HFFc6 (cell line): ENCODE results near the gene NTM. TPM values are rescaled to one million over a fixed set of nuclear protein-coding genes. Genes with fewer than 3 reads are reported as not detected.

Source experiments
- DNase-seq: peaks from one replicate; pipeline ENCODE4 v3.0.0-alpha.2; 2018
- H3K27ac Mint-ChIP-seq: 2 replicates; pipeline ENCODE4 v1.8.0; 2020; ENCODE audit warnings: mild to moderate bottlenecking, mixed read lengths
- H3K27me3 Mint-ChIP-seq: 2 replicates; pipeline ENCODE4 v1.8.0; 2021; ENCODE audit warnings: mild to moderate bottlenecking, moderate library complexity, mixed read lengths; ENCODE audit not compliant: insufficient read depth
- H3K36me3 Mint-ChIP-seq: 2 replicates; pipeline ENCODE4 v1.8.0; 2021; ENCODE audit warnings: low read depth, mixed read lengths
- H3K4me1 Mint-ChIP-seq: 2 replicates; pipeline ENCODE4 v1.8.0; 2020; ENCODE audit warnings: low read depth, mixed read lengths
- H3K4me3 Mint-ChIP-seq: 2 replicates; pipeline ENCODE4 v1.8.0; 2020; ENCODE audit warnings: mild to moderate bottlenecking, moderate library complexity, mixed read lengths
- H3K9me3 Mint-ChIP-seq: 2 replicates; pipeline ENCODE4 v1.8.0; 2020; ENCODE audit warnings: mild to moderate bottlenecking, mixed read lengths
- total RNA-seq, 6 experiments: library from RNA; stranded (reverse); fragmentation: NEBNext Ultra II Directional; extraction: Animal tissue kit (Norgen Biotek cat#: 25700); gene quantifications; 2 replicates in 1 of 6; 3 replicates in 5 of 6; pipeline ENCODE4 v1.2.3, GENCODE V29; 2021
- TF ChIP-seq, protein P1 (sequence below): fragments of 200-600 bp; sonication (generic); IDR thresholded peaks from 2 replicates; pipeline ENCODE4 v1.5.0; 2021; ENCODE audit warnings: antibody characterized with exemption, mild to moderate bottlenecking

The NTM gene
- total RNA-seq, 6 experiments from 2014 or later: 18.3 to 23.6 (median 21.7) TPM

DNA sequence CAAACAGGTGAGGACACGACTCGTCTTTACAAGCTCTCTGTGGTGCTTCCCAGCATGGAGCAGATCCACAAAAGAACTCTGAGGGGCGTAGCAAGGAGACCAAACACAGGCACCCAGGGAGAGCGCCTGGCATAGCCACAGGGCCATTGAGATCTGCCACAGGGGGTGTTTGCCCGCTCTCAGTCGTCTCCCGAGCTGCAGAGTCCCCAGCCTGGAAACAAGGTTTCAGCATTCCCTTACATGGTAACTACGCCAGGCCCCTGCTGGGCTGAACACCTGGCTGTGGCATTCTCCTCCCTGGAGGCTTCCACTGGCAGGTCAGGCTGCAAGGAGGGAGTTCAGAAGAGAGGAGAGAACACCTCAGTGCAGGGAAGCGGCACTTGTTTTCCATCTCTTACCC is 962.1 kb downstream of the NTM start:
- TF ChIP-seq, protein P1, sequence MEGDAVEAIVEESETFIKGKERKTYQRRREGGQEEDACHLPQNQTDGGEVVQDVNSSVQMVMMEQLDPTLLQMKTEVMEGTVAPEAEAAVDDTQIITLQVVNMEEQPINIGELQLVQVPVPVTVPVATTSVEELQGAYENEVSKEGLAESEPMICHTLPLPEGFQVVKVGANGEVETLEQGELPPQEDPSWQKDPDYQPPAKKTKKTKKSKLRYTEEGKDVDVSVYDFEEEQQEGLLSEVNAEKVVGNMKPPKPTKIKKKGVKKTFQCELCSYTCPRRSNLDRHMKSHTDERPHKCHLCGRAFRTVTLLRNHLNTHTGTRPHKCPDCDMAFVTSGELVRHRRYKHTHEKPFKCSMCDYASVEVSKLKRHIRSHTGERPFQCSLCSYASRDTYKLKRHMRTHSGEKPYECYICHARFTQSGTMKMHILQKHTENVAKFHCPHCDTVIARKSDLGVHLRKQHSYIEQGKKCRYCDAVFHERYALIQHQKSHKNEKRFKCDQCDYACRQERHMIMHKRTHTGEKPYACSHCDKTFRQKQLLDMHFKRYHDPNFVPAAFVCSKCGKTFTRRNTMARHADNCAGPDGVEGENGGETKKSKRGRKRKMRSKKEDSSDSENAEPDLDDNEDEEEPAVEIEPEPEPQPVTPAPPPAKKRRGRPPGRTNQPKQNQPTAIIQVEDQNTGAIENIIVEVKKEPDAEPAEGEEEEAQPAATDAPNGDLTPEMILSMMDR: no peak
- Mint-ChIP-seq H3K9me3 (no peaks in the 10 kb centered on the region), H3K36me3 (no peaks in the 10 kb centered on the region), H3K4me1 (peaks cover 8% of the 10 kb centered on the region), H3K27me3 (peaks cover 7% of the 10 kb centered on the region; the same call in 1 of the 2 replicates), H3K4me3 (no peak overlapping the region), H3K27ac (no peak overlapping the region)
- DNase-seq: no peak

DNA sequence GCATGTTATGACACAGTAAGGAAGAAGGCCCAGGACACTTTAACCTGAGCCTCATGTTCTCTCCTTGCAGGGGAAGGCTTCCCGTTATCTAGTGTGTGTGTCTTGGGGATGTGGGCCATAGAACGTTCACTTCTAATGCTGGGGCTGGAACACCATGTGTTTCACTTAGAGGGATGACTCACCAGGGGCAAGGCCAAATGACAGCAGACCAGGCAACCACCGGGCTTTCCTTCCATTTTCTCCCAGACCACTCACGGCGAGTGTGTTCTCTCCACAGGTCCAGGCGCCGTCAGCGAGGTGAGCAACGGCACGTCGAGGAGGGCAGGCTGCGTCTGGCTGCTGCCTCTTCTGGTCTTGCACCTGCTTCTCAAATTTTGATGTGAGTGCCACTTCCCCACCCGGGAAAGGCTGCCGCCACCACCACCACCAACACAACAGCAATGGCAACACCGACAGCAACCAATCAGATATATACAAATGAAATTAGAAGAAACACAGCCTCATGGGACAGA is 964.4 kb downstream of the NTM start:
- no peak for DNase-seq

DNA sequence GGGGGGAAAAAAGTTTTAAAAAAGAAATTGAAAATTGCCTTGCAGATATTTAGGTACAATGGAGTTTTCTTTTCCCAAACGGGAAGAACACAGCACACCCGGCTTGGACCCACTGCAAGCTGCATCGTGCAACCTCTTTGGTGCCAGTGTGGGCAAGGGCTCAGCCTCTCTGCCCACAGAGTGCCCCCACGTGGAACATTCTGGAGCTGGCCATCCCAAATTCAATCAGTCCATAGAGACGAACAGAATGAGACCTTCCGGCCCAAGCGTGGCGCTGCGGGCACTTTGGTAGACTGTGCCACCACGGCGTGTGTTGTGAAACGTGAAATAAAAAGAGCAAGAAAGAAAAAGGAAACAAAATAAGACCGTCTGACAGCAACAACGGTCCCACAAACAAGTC is 964.9 kb downstream of the NTM start:
- no peak overlapping the region for H3K4me3 Mint-ChIP-seq

More for the DNA sequence above, 964.4 kb downstream of the NTM start:
- no peaks in the 10 kb centered on the region for H3K36me3 Mint-ChIP-seq
- H3K27me3 Mint-ChIP-seq: peaks cover 11% of the 10 kb centered on the region; the same call in 1 of the 2 replicates
- no peaks in the 10 kb centered on the region for H3K9me3 Mint-ChIP-seq
- H3K4me3 Mint-ChIP-seq: no peak overlapping the region
- TF ChIP-seq, protein P1: no peak
- H3K27ac Mint-ChIP-seq: no peak overlapping the region
- H3K4me1 Mint-ChIP-seq: peaks cover 8% of the 10 kb centered on the region

DNA sequence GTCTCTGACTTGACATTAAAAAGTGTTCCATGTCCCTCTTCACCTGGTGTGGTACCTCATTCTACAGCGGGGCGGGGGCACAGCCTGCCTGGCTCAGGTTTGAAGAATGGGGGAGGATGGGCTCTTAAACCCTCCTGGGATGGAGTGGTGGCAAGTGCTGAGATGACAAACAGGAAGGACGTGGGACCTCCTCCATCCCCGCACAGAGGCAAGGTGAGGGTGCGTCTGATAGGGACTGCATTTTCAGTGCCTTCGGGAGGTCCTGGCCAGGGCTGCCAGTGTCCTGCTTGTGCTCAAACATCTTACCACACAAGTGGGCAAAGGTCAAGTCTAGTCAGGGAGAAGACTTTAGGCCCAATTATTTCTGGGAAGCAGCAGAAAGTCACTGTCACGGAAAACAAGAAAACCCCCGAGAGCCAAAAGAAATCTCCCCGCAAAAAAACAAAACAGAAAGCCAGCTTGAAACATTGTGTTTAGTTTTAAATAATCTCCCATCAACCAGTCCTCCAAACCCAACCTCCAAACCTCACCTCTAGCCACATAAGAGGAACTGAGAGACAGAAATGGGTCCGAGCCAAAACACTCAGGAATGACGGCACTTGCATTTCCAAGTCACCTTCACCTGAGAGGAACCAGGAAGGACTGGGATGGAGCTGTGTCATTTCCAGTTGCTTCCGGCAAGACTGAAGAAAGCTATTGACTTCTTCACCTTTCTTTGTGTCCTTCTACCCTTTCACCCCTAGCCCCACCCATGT is 966.5 kb downstream of the NTM start:
- H3K4me3 Mint-ChIP-seq: no peak overlapping the region
- H3K36me3 Mint-ChIP-seq: no peaks in the 10 kb centered on the region
- no peaks in the 10 kb centered on the region for H3K9me3 Mint-ChIP-seq
- no peak for DNase-seq
- peaks cover 22% of the 10 kb centered on the region for H3K27me3 Mint-ChIP-seq
- no peak overlapping the region for H3K27ac Mint-ChIP-seq
- no peaks in the 10 kb centered on the region for H3K4me1 Mint-ChIP-seq
- TF ChIP-seq, protein P1: no peak

More for the DNA sequence above, 964.9 kb downstream of the NTM start:
- Mint-ChIP-seq H3K4me1 (peaks cover 4% of the 10 kb centered on the region), H3K27me3 (peaks cover 11% of the 10 kb centered on the region; the same call in 1 of the 2 replicates), H3K36me3 (no peaks in the 10 kb centered on the region), H3K9me3 (no peaks in the 10 kb centered on the region), H3K27ac (no peak overlapping the region)
- no peak for DNase-seq
- TF ChIP-seq, protein P1: no peak

DNA sequence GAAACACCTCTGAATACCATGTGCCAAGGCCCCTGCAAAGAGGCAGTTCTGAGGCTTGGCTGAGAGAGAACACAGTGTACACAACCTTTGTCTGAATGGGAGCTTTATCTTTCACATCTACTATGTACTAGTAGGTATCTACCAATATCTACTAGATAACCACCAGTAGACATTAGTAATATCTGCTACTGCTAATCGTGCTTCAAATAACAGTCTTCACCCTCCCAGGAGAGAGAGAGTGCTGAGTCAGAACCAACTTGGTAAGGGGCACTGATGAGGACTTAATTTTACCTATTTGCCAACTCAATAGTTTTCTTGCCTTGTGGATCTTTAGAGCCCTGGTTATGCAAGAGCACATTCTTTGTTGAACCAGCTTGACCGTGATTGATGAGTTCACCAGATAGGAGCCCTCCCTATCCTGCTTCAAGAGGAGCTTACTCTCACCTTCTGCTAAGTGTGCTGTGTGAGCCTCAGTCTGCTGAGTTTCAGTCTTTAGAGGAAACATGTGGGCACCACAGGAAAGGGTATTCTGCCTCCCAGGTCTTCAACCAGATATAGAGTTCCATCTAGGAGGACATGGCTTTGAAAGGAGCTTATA is 967.5 kb downstream of the NTM start:
- TF ChIP-seq, protein P1: no peak
- Mint-ChIP-seq H3K36me3 (no peaks in the 10 kb centered on the region), H3K27ac (no peak overlapping the region), H3K4me1 (no peaks in the 10 kb centered on the region), H3K9me3 (no peaks in the 10 kb centered on the region), H3K27me3 (peaks cover 28% of the 10 kb centered on the region), H3K4me3 (no peak overlapping the region)
- no peak for DNase-seq
